HEK293 (cell line): ENCODE data around the gene CHKA.

ENCODE experiments used
- CTCF ChIA-PET: fragments of 350-600 bp; formaldehyde crosslinking; extraction: SDS; loops from one replicate; lab custom pipeline; 2021; ENCODE audit warnings: antibody characterized with exemption; lab: Yijun Ruan, JAX
- POLR2A ChIA-PET: fragments of 300-600 bp; formaldehyde crosslinking; extraction: SDS; loops from one replicate; lab custom pipeline; 2020; ENCODE audit warnings: antibody characterized with exemption, inconsistent platforms; lab: Yijun Ruan, JAX
- H3K27ac ChIP-seq: fragments of 200-500 bp; sonication (Bioruptor generic); 2 replicates; pipeline ENCODE4 v1.5.1; 2014; ENCODE audit warnings: low read depth, low read length, control low read depth, inconsistent platforms; ENCODE audit errors: extremely low read depth
- H3K36me3 ChIP-seq, 2 experiments: fragments of 200-500 bp in 1 of 2; sonication (Bioruptor generic) in 1 of 2; 1 replicate in 1 of 2; 2 replicates in 1 of 2; pipeline ENCODE4 v1.5.1; 2014 to 2017; ENCODE audit warnings: inconsistent platforms in 2 of 2, low read length in 2 of 2; ENCODE audit not compliant: control insufficient read depth in 2 of 2, insufficient read depth in 1 of 2
- H3K4me1 ChIP-seq: fragments of 200-500 bp; sonication (Bioruptor generic); 2 replicates; pipeline ENCODE4 v1.5.1; 2014; ENCODE audit warnings: mild to moderate bottlenecking, low read length, inconsistent platforms; ENCODE audit not compliant: control insufficient read depth, insufficient read depth
- H3K4me3 ChIP-seq: 2 replicates; pipeline ENCODE4 v1.5.1; 2011; ENCODE audit warnings: low read depth, mild to moderate bottlenecking, control low read depth, low read length, moderate library complexity
- H3K9me3 ChIP-seq: fragments of 200-500 bp; sonication (Bioruptor generic); 2 replicates; pipeline ENCODE4 v1.5.1; 2014; ENCODE audit warnings: low read depth, low read length, inconsistent platforms; ENCODE audit not compliant: control insufficient read depth, insufficient read depth
- EGR2 ChIP-seq: fragments of 450-650 bp; formaldehyde crosslinking; IDR thresholded peaks from 2 replicates; pipeline ENCODE4 v1.5.1; 2016; ENCODE audit warnings: low read depth, missing biosample characterization, missing genetic modification characterization
- GFI1B ChIP-seq: fragments of 450-650 bp; formaldehyde crosslinking; IDR thresholded peaks from 2 replicates; pipeline ENCODE4 v1.5.1; 2016; ENCODE audit warnings: missing biosample characterization, missing genetic modification characterization
- GLI2 ChIP-seq: fragments of 450-650 bp; formaldehyde crosslinking; IDR thresholded peaks from 2 replicates; pipeline ENCODE4; 2017; ENCODE audit warnings: missing biosample characterization, missing genetic modification characterization, low read depth, borderline replicate concordance
- GLIS1 ChIP-seq: fragments of 450-650 bp; formaldehyde crosslinking; IDR thresholded peaks from 2 replicates; pipeline ENCODE4 v1.5.1; 2016; ENCODE audit warnings: missing biosample characterization, missing genetic modification characterization
- HOXD13 ChIP-seq: sonication (generic); formaldehyde crosslinking; IDR thresholded peaks from 2 replicates; pipeline ENCODE4 v1.8.0; 2022; ENCODE audit warnings: missing genetic modification reagents, borderline replicate concordance
- KLF16 ChIP-seq: fragments of 450-650 bp; formaldehyde crosslinking; IDR thresholded peaks from 2 replicates; pipeline ENCODE4 v1.5.1; 2017; ENCODE audit warnings: missing biosample characterization, missing genetic modification characterization
- KLF9 ChIP-seq: fragments of 450-650 bp; formaldehyde crosslinking; IDR thresholded peaks from 2 replicates; pipeline ENCODE4 v1.5.1; 2016; ENCODE audit warnings: missing biosample characterization, missing genetic modification characterization, low read depth
- TCF7L2 ChIP-seq: IDR thresholded peaks from 2 replicates; pipeline ENCODE4 v1.6.1; 2011; ENCODE audit warnings: low read depth, mild to moderate bottlenecking, inconsistent platforms, low read length, moderate library complexity, borderline replicate concordance
- WT1 ChIP-seq: fragments of 450-650 bp; formaldehyde crosslinking; IDR thresholded peaks from 2 replicates; pipeline ENCODE4 v1.5.1; 2016; ENCODE audit warnings: missing biosample characterization, missing genetic modification characterization
- ZFHX2 ChIP-seq: fragments of 450-650 bp; formaldehyde crosslinking; conservative IDR thresholded peaks from 2 replicates; pipeline ENCODE4 v1.5.1; 2016; ENCODE audit warnings: missing biosample characterization, missing genetic modification characterization
- ZFP69B ChIP-seq: fragments of 450-650 bp; formaldehyde crosslinking; IDR thresholded peaks from 2 replicates; pipeline ENCODE4 v1.5.1; 2016; ENCODE audit warnings: missing biosample characterization, missing genetic modification characterization
- ZNF184 ChIP-seq: fragments of 450-650 bp; IDR thresholded peaks from 2 replicates; pipeline ENCODE4 v1.5.1; 2018; ENCODE audit warnings: missing biosample characterization, mild to moderate bottlenecking, missing genetic modification characterization
- ZNF19 ChIP-seq: fragments of 450-650 bp; formaldehyde crosslinking; IDR thresholded peaks from 2 replicates; pipeline ENCODE4; 2016; ENCODE audit warnings: missing biosample characterization, missing genetic modification characterization, low read depth
- ZNF2 ChIP-seq: fragments of 450-650 bp; formaldehyde crosslinking; IDR thresholded peaks from 2 replicates; pipeline ENCODE4 v1.5.1; 2016; ENCODE audit warnings: missing biosample characterization, missing genetic modification characterization
- ZNF274 ChIP-seq, 2 experiments: fragments of 200-500 bp in 1 of 2; fragments of 450-650 bp in 1 of 2; sonication (Bioruptor generic) in 1 of 2; formaldehyde crosslinking in 1 of 2; IDR thresholded peaks; 2 replicates each; pipeline versions ENCODE4 v1.5.1 to v1.6.1; 2014 to 2016; ENCODE audit warnings: borderline replicate concordance in 1 of 2, inconsistent platforms in 1 of 2, low read length in 1 of 2, missing biosample characterization in 1 of 2, missing genetic modification characterization in 1 of 2
- ZNF311 ChIP-seq: fragments of 450-650 bp; formaldehyde crosslinking; IDR thresholded peaks from 2 replicates; pipeline ENCODE4 v1.5.1; 2017; ENCODE audit warnings: missing biosample characterization, missing genetic modification characterization, borderline replicate concordance
- ZNF350 ChIP-seq: fragments of 450-650 bp; formaldehyde crosslinking; IDR thresholded peaks from 2 replicates; pipeline ENCODE4 v1.5.0; 2017; ENCODE audit warnings: missing biosample characterization, mild to moderate bottlenecking, missing genetic modification characterization
- ZNF37A ChIP-seq: fragments of 450-650 bp; IDR thresholded peaks from 2 replicates; pipeline ENCODE4 v1.5.1; 2018; ENCODE audit warnings: missing biosample characterization, missing genetic modification characterization
- ZNF514 ChIP-seq: fragments of 450-650 bp; formaldehyde crosslinking; IDR thresholded peaks from 2 replicates; pipeline ENCODE4 v1.5.1; 2016; ENCODE audit warnings: missing biosample characterization, missing genetic modification characterization
- ZNF549 ChIP-seq: fragments of 450-650 bp; IDR thresholded peaks from 2 replicates; pipeline ENCODE4 v1.5.1; 2018; ENCODE audit warnings: missing biosample characterization, missing genetic modification characterization, mild to moderate bottlenecking, inconsistent platforms, moderate library complexity
- ZNF571 ChIP-seq: fragments of 450-650 bp; formaldehyde crosslinking; IDR thresholded peaks from 2 replicates; pipeline ENCODE4 v1.5.0; 2017; ENCODE audit warnings: missing biosample characterization, missing genetic modification characterization
- ZNF610 ChIP-seq: fragments of 450-650 bp; formaldehyde crosslinking; IDR thresholded peaks from 2 replicates; pipeline ENCODE4 v1.5.1; 2016; ENCODE audit warnings: missing biosample characterization, missing genetic modification characterization, borderline replicate concordance
- ZNF624 ChIP-seq: fragments of 450-650 bp; formaldehyde crosslinking; IDR thresholded peaks from 2 replicates; pipeline ENCODE4 v1.5.1; 2017; ENCODE audit warnings: missing biosample characterization, missing genetic modification characterization
- ZNF777 ChIP-seq: fragments of 450-650 bp; formaldehyde crosslinking; IDR thresholded peaks from 2 replicates; pipeline ENCODE4 v1.5.1; 2017; ENCODE audit warnings: missing biosample characterization, missing genetic modification characterization, borderline replicate concordance
- TF ChIP-seq, protein P1 (sequence below): fragments of 450-650 bp; formaldehyde crosslinking; optimal IDR thresholded peaks from 2 replicates; pipeline ENCODE3; 2016; ENCODE audit warnings: missing biosample characterization, mild to moderate bottlenecking, missing genetic modification characterization
- TF ChIP-seq, protein P2 (sequence below): fragments of 450-650 bp; formaldehyde crosslinking; IDR thresholded peaks from 2 replicates; pipeline ENCODE4 v1.5.1; 2016; ENCODE audit warnings: missing biosample characterization, missing genetic modification characterization
- TF ChIP-seq, protein P3 (sequence below): fragments of 450-650 bp; formaldehyde crosslinking; IDR thresholded peaks from 2 replicates; pipeline ENCODE4; 2016; ENCODE audit warnings: missing biosample characterization, missing genetic modification characterization
- TF ChIP-seq, protein P4 (sequence below): fragments of 450-650 bp; formaldehyde crosslinking; IDR thresholded peaks from 2 replicates; pipeline ENCODE4 v1.5.1; 2016; ENCODE audit warnings: missing biosample characterization, missing genetic modification characterization
- TF ChIP-seq, protein P5 (sequence below): fragments of 450-650 bp; formaldehyde crosslinking; IDR thresholded peaks from 2 replicates; pipeline ENCODE4 v1.5.1; 2017; ENCODE audit warnings: missing biosample characterization, missing genetic modification characterization

Gene CHKA

DNA sequence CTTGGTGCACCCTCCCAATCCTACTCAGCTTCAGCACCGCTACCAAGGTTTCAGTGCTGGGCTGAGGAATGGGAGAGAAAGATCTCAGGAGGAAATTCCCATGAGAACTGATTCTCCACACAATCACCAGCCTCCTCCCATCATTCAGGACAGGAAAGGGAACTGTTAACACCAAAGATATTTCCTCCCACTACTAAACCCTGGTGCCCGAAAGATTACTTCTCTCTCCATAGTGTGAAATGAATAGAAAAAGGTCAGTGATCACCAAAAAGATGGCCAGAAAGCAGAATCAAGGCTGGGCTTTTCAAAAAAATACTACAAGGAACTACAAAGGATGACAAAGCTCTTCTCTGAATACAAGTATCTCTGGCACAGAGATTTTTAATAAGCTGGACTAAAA is 56.3 kb downstream of the CHKA start:
- H3K9me3 ChIP-seq = no peaks in the 10 kb centered on the region
- no peak overlapping the region for H3K27ac ChIP-seq
- H3K4me1 ChIP-seq = no peaks in the 10 kb centered on the region
- peaks cover 4 to 92% of the 10 kb centered on the region in 2 experiments; a peak in 2 of 3 replicates for H3K36me3 ChIP-seq
- TF ChIP-seq, protein P1, sequence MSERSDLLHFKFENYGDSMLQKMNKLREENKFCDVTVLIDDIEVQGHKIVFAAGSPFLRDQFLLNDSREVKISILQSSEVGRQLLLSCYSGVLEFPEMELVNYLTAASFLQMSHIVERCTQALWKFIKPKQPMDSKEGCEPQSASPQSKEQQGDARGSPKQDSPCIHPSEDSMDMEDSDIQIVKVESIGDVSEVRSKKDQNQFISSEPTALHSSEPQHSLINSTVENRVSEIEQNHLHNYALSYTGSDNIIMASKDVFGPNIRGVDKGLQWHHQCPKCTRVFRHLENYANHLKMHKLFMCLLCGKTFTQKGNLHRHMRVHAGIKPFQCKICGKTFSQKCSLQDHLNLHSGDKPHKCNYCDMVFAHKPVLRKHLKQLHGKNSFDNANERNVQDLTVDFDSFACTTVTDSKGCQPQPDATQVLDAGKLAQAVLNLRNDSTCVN (tag by site-specific recombination) = no peak
- no peak for TF ChIP-seq ZNF777 (tag by site-specific recombination)
- TF ChIP-seq KLF16 (tag by site-specific recombination) = no peak
- no peak for TF ChIP-seq ZNF610 (tag by site-specific recombination)
- no peak for TF ChIP-seq TCF7L2
- no peak for TF ChIP-seq GLIS1 (tag by site-specific recombination)
- no peak for TF ChIP-seq ZNF184 (tag by site-specific recombination)
- TF ChIP-seq ZNF311 (tag by site-specific recombination) = no peak
- TF ChIP-seq, protein P2, sequence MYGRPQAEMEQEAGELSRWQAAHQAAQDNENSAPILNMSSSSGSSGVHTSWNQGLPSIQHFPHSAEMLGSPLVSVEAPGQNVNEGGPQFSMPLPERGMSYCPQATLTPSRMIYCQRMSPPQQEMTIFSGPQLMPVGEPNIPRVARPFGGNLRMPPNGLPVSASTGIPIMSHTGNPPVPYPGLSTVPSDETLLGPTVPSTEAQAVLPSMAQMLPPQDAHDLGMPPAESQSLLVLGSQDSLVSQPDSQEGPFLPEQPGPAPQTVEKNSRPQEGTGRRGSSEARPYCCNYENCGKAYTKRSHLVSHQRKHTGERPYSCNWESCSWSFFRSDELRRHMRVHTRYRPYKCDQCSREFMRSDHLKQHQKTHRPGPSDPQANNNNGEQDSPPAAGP (tag by site-specific recombination) = no peak
- TF ChIP-seq ZNF2 (tag by site-specific recombination) = no peak
- TF ChIP-seq EGR2 (tag by site-specific recombination) = no peak
- TF ChIP-seq ZFHX2 = no peak
- no peak for TF ChIP-seq HOXD13 (CRISPR knock-in tag)
- TF ChIP-seq ZNF549 (tag by site-specific recombination) = no peak
- no peak for TF ChIP-seq ZNF19 (tag by site-specific recombination)
- TF ChIP-seq, protein P3, sequence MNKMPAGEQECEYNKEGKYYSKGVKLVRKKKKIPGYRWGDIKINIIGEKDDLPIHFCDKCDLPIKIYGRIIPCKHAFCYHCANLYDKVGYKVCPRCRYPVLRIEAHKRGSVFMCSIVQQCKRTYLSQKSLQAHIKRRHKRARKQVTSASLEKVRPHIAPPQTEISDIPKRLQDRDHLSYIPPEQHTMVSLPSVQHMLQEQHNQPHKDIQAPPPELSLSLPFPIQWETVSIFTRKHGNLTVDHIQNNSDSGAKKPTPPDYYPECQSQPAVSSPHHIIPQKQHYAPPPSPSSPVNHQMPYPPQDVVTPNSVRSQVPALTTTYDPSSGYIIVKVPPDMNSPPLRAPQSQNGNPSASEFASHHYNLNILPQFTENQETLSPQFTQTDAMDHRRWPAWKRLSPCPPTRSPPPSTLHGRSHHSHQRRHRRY (tag by site-specific recombination) = no peak
- TF ChIP-seq ZNF350 (tag by site-specific recombination) = no peak
- no peak for TF ChIP-seq GFI1B (tag by site-specific recombination)
- no peak overlapping the region for H3K4me3 ChIP-seq
- ChIA-PET CTCF (interaction anchor here (1.2 kb wide), 1 partner anchor 18 kb away, joined by 6 read pairs; no protein-coding TSS in a partner anchor), POLR2A (interaction anchor here (0.6 to 0.9 kb wide), 2 partner anchors 13 to 35 kb away, joined by 4 to 5 read pairs; no protein-coding TSS in a partner anchor)

DNA sequence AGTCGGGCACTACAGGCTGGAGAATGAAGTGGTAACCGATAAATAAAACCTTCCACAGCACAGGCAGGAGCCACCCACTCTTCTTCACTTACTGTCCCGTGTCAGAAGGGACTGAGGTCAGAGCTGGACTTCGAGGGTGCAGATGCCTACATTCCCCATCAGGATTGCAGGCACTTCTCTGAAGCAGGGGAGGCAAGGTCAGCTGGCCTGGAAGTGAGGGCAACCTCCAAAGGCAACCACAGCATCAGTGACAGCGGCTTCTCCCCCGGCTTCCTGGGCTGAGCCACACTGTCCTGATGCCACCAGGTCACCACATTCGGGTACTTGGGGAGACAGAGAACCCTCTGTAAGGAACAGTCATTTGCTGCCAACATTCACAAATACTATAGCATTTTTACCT is 59.7 kb downstream of the CHKA start:
- H3K27ac ChIP-seq = no peak overlapping the region
- peaks cover 4 to 75% of the 10 kb centered on the region in 2 experiments; a peak in 2 of 3 replicates for H3K36me3 ChIP-seq
- H3K4me3 ChIP-seq = no peak overlapping the region
- CTCF ChIA-PET = interaction anchor here (1.3 kb wide), 1 partner anchor 148 kb away, joined by 4 read pairs; no protein-coding TSS in a partner anchor
- H3K4me1 ChIP-seq = no peaks in the 10 kb centered on the region
- POLR2A ChIA-PET = no interaction called here
- H3K9me3 ChIP-seq = no peaks in the 10 kb centered on the region
- no peak for TF ChIP-seq ZFP69B
- no peak for TF ChIP-seq ZNF274 (IDR thresholded peaks at IDR 0.05; ENCODE audit: low read length)
- no peak for TF ChIP-seq ZNF274 (tag by site-specific recombination; IDR thresholded peaks at IDR 0.05; ENCODE audit: borderline replicate concordance)
- TF ChIP-seq ZNF624 = no peak
- no peak for TF ChIP-seq ZNF514
- no peak for TF ChIP-seq ZNF37A (tag by site-specific recombination)
- TF ChIP-seq GLI2 (tag by site-specific recombination) = no peak
- no peak for TF ChIP-seq WT1 (tag by site-specific recombination)
- TF ChIP-seq KLF9 (tag by site-specific recombination) = no peak
- TF ChIP-seq, protein P4, sequence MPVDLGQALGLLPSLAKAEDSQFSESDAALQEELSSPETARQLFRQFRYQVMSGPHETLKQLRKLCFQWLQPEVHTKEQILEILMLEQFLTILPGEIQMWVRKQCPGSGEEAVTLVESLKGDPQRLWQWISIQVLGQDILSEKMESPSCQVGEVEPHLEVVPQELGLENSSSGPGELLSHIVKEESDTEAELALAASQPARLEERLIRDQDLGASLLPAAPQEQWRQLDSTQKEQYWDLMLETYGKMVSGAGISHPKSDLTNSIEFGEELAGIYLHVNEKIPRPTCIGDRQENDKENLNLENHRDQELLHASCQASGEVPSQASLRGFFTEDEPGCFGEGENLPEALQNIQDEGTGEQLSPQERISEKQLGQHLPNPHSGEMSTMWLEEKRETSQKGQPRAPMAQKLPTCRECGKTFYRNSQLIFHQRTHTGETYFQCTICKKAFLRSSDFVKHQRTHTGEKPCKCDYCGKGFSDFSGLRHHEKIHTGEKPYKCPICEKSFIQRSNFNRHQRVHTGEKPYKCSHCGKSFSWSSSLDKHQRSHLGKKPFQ (tag by site-specific recombination) = no peak
- no peak for TF ChIP-seq ZNF571 (tag by site-specific recombination)
- TF ChIP-seq, protein P5, sequence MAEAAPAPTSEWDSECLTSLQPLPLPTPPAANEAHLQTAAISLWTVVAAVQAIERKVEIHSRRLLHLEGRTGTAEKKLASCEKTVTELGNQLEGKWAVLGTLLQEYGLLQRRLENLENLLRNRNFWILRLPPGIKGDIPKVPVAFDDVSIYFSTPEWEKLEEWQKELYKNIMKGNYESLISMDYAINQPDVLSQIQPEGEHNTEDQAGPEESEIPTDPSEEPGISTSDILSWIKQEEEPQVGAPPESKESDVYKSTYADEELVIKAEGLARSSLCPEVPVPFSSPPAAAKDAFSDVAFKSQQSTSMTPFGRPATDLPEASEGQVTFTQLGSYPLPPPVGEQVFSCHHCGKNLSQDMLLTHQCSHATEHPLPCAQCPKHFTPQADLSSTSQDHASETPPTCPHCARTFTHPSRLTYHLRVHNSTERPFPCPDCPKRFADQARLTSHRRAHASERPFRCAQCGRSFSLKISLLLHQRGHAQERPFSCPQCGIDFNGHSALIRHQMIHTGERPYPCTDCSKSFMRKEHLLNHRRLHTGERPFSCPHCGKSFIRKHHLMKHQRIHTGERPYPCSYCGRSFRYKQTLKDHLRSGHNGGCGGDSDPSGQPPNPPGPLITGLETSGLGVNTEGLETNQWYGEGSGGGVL (tag by site-specific recombination) = no peak
